Peyer's patch (tissue), 4 donors: ENCODE data around the gene RBP3. TPM values are rescaled to one million over a fixed set of nuclear protein-coding genes. Genes with fewer than 3 reads are reported as not detected.

Experiments
- DNase-seq, 3 donors: peaks; one replicate each; pipeline ENCODE4 v3.0.0-alpha.2; 2017 to 2019
- H3K27ac ChIP-seq, 4 donors: fragments of 200-600 bp; sonication (generic); one replicate each; pipeline ENCODE4 v1.5.1; 2016 to 2019
- H3K27me3 ChIP-seq, 2 donors: fragments of 200-600 bp; sonication (generic); one replicate each; pipeline ENCODE4 v1.5.1; 2019
- H3K36me3 ChIP-seq, 3 donors: fragments of 200-600 bp; sonication (generic); one replicate each; pipeline ENCODE4 v1.5.1; 2016 to 2019
- H3K4me1 ChIP-seq, 4 donors: fragments of 200-600 bp; sonication (generic); one replicate each; pipeline ENCODE4 v1.5.1; 2016 to 2019
- H3K4me3 ChIP-seq, 4 donors: fragments of 200-600 bp; sonication (generic); 1 replicate in 3 of 4; 2 replicates in 1 of 4; pipeline ENCODE4 v1.5.1; 2016 to 2019; ENCODE audit warnings: mild to moderate bottlenecking in 1 of 4
- H3K9me3 ChIP-seq, 4 donors: fragments of 200-600 bp; sonication (generic); one replicate each; pipeline ENCODE4 v1.5.1; 2016 to 2019; ENCODE audit warnings: mild to moderate bottlenecking in 1 of 4
- POLR2A ChIP-seq, 2 donors: fragments of 450-650 bp; IDR thresholded peaks; one replicate each; pipeline ENCODE4 v1.5.1; 2017; ENCODE audit warnings: antibody characterized with exemption in 2 of 2, mild to moderate bottlenecking in 2 of 2, moderate library complexity in 2 of 2
- total RNA-seq, 4 donors: library from RNA; depleted of rRNA; stranded (reverse); fragments of >200 nt; gene quantifications; one replicate each; pipeline ENCODE4 v1.1.0, GENCODE V29; 2016
- TF ChIP-seq, protein P1 (sequence below), 6 experiments: fragments of 450-650 bp in 4 of 6; fragments of 200-600 bp in 2 of 6; sonication (generic) in 1 of 6; IDR thresholded peaks; one replicate each; pipeline ENCODE4 v1.5.1; 2017 to 2019; ENCODE audit warnings: antibody characterized with exemption in 6 of 6, mild to moderate bottlenecking in 3 of 6, moderate library complexity in 1 of 6

The RBP3 gene
- total RNA-seq, 4 donors from 2014 or later, result not detected

DNA sequence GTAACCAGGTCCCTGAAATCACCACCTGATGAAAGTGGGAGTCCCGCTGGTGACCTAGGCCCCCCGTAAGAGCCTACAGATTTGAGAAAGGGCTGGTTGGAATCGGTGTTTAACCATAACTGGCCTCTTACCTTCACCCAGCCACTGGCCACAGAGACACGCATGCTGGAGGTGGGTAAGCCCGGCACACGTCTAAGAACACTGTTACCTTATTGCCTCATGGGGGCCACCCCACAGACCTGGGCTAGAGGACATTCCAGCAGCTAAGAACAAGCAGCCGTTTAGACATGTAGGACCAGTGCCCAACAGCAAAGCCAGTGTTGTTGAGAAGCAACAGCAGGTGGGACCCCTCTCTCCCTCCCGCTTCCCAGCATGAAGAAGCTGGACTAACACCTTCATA is 28.4 kb upstream of the RBP3 start:
- no peak for TF ChIP-seq POLR2A (IDR thresholded peaks at IDR 0.05)
- TF ChIP-seq, protein P1, sequence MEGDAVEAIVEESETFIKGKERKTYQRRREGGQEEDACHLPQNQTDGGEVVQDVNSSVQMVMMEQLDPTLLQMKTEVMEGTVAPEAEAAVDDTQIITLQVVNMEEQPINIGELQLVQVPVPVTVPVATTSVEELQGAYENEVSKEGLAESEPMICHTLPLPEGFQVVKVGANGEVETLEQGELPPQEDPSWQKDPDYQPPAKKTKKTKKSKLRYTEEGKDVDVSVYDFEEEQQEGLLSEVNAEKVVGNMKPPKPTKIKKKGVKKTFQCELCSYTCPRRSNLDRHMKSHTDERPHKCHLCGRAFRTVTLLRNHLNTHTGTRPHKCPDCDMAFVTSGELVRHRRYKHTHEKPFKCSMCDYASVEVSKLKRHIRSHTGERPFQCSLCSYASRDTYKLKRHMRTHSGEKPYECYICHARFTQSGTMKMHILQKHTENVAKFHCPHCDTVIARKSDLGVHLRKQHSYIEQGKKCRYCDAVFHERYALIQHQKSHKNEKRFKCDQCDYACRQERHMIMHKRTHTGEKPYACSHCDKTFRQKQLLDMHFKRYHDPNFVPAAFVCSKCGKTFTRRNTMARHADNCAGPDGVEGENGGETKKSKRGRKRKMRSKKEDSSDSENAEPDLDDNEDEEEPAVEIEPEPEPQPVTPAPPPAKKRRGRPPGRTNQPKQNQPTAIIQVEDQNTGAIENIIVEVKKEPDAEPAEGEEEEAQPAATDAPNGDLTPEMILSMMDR (IDR thresholded peaks at IDR 0.05), result no peak
- no peak overlapping the region for H3K27ac ChIP-seq
- H3K4me1 ChIP-seq, result no peaks in the 10 kb centered on the region
- H3K36me3 ChIP-seq, result no peaks in the 10 kb centered on the region
- no peak for DNase-seq
- no peak overlapping the region for H3K4me3 ChIP-seq
- H3K27me3 ChIP-seq, result no peaks in the 10 kb centered on the region
- no peaks in the 10 kb centered on the region for H3K9me3 ChIP-seq

DNA sequence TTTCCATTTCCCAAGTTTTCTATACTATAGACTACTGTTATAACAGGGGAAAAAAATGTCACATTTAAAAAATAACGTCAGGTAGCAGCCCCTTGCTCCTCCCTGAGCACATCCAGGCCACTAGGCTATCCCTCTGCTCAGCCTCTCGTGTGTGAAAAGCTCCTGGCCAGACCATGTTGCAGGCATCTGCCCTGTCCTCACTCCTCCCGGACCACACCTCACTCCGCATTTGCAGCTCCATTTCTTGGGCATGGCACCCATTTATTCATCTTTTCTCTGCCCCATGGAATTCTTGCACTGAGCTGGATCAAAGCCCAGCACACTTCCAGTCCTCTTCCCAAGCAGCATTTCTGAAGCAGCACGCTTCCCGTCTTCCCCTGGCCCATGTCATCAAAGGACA is 27.4 kb upstream of the RBP3 start:
- Histone ChIP-seq H3K4me1 (no peaks in the 10 kb centered on the region), H3K27ac (no peak overlapping the region), H3K9me3 (no peaks in the 10 kb centered on the region), H3K27me3 (no peaks in the 10 kb centered on the region), H3K36me3 (no peaks in the 10 kb centered on the region), H3K4me3 (no peak overlapping the region)
- no peak for DNase-seq
- no peak for TF ChIP-seq POLR2A (IDR thresholded peaks at IDR 0.05)
- TF ChIP-seq, protein P1 (IDR thresholded peaks at IDR 0.05), result no peak

DNA sequence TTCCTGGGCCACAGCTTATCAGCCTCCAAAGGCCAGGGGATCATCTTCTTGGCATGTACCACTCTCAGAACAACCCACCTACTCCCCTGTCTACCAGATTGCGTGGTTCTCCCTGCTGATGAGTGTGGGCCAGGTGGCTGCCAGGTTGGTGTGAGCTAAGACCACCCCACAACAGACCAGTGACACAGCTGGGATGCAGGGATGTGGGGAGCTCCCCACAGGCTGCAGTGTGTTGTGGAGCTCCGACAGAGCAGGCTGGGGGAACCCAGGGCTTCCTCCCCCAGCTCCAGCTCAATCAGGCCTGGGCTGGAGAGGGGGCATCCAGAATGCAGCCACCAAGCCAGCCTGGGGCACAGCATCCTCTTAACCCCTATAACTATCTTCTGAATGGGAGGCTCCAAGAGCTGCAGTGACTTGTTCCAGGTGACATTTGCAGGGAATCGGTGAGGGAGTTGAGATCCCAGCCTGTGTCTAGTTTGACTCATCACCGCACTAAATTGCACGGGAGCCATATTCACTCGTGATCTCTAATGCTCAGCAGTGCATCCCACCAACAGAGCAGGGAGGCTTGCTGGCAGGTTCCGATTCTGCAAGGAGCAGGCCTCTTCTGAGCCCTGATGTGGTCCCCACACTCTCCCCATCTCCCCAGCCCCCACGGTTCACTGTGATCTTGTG is 26.5 kb upstream of the RBP3 start:
- DNase-seq, result no peak
- no peaks in the 10 kb centered on the region for H3K27me3 ChIP-seq
- H3K9me3 ChIP-seq, result no peaks in the 10 kb centered on the region
- no peaks in the 10 kb centered on the region for H3K4me1 ChIP-seq
- H3K4me3 ChIP-seq, result no peak overlapping the region
- H3K36me3 ChIP-seq, result no peaks in the 10 kb centered on the region
- TF ChIP-seq POLR2A (IDR thresholded peaks at IDR 0.05), result no peak
- TF ChIP-seq, protein P1 (IDR thresholded peaks at IDR 0.05), result no peak
- no peak overlapping the region for H3K27ac ChIP-seq

DNA sequence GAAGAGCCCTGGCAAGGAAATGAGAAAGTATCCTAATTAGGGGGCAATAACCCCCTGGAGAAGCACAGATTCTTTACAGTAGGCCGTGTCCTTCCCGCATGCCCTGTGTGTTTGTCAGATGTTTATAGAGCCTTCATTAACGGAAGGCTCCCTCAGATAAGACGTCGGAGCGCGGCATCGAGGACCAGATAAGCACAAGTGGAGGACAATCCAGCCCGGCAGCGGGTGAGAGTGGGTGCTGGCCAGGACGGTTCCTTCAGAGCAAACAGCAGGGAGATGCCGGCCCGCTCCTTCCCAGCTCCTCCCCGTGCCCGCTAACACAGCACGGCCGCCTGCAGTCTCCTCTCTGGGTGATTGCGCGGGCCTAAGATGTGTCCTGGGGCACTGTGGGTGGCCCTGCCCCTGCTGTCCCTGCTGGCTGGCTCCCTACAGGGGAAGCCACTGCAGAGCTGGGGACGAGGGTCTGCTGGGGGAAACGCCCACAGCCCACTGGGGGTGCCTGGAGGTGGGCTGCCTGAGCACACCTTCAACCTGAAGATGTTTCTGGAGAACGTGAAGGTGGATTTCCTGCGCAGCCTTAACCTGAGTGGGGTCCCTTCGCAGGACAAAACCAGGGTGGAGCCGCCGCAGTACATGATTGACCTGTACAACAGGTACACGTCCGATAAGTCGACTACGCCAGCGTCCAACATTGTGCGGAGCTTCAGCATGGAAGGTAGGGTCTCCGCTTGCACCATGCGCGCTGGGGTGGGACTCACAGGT is 25.7 kb upstream of the RBP3 start, which contains the start of gene GDF2:
TSS of gene GDF2 (plus strand) at position 155 of the 762 bp plus-strand sequence. CDS start at position 370, 215 bp downstream.
- no peak within 1 kb of the TSS for H3K27ac ChIP-seq
- H3K4me3 ChIP-seq, result no peak within 1 kb of the TSS
- no peak for TF ChIP-seq POLR2A (IDR thresholded peaks at IDR 0.05)
- TF ChIP-seq, protein P1 (IDR thresholded peaks at IDR 0.05), result no peak
- no peaks in the 10 kb centered on the region for H3K27me3 ChIP-seq
- H3K4me1 ChIP-seq, result no peaks in the 10 kb centered on the region
- DNase-seq, result no peak
- H3K9me3 ChIP-seq, result no peaks in the 10 kb centered on the region
- no peaks in the 10 kb centered on the region for H3K36me3 ChIP-seq

DNA sequence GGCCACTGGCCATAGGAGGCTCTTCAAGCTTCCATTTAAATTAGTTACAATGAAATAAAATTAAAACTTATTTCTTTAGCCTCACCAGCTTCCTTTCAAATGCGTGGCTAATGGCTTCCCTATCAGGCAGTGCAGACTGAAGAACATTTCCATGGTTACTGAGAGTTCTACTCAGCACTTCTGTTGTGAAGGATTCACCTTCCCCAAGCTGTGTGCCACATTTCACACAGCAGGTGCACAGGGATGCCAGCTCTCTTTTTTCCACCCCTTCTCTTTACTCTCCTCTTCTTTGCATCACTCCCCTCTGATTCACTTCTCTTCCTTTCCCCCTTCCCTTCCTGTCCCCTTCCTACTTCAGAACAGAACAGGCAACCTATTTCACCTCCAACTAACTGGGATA is 25.1 kb upstream of the RBP3 start:
- no peak for DNase-seq
- no peaks in the 10 kb centered on the region for H3K4me1 ChIP-seq
- H3K27ac ChIP-seq, result no peak overlapping the region
- H3K27me3 ChIP-seq, result no peaks in the 10 kb centered on the region
- H3K36me3 ChIP-seq, result no peaks in the 10 kb centered on the region
- TF ChIP-seq POLR2A (IDR thresholded peaks at IDR 0.05), result no peak
- TF ChIP-seq, protein P1 (IDR thresholded peaks at IDR 0.05), result no peak
- no peak overlapping the region for H3K4me3 ChIP-seq
- no peaks in the 10 kb centered on the region for H3K9me3 ChIP-seq
